ACC112 (cell line): ENCODE measurements around the gene TSR1.

ENCODE experiments used
- H2AFZ ChIP-seq: fragments of 200-600 bp; sonication (generic); one replicate; pipeline ENCODE4 v1.6.0; 2017; ENCODE audit warnings: antibody characterized with exemption, low read length; ENCODE audit not compliant: unreplicated experiment
- H3K27ac ChIP-seq: fragments of 200-600 bp; sonication (generic); 2 replicates; pipeline ENCODE4 v1.5.1; 2014; ENCODE audit warnings: low read depth, mild to moderate bottlenecking, antibody characterized with exemption, low read length, moderate library complexity
- H3K27me3 ChIP-seq: fragments of 200-600 bp; sonication (generic); 2 replicates; pipeline ENCODE4 v1.6.1; 2014; ENCODE audit warnings: mild to moderate bottlenecking, antibody characterized with exemption, low read length, moderate library complexity, mixed read lengths; ENCODE audit not compliant: insufficient read depth
- H3K36me3 ChIP-seq: fragments of 200-600 bp; sonication (generic); 2 replicates; pipeline ENCODE4 v1.6.1; 2016; ENCODE audit warnings: mild to moderate bottlenecking, antibody characterized with exemption, low read length, moderate library complexity, mixed read lengths; ENCODE audit not compliant: insufficient read depth
- H3K4me1 ChIP-seq: fragments of 200-600 bp; sonication (generic); one replicate; pipeline ENCODE4 v1.6.1; 2016; ENCODE audit warnings: low read length, mixed read lengths; ENCODE audit not compliant: insufficient read depth, unreplicated experiment, control insufficient read depth
- H3K4me3 ChIP-seq: fragments of 200-600 bp; sonication (generic); 2 replicates; pipeline ENCODE4 v1.5.1; 2014; ENCODE audit warnings: mild to moderate bottlenecking, low read depth, low read length
- H3K79me2 ChIP-seq: fragments of 200-600 bp; sonication (generic); one replicate; pipeline ENCODE4 v1.6.0; 2016; ENCODE audit warnings: low read length; ENCODE audit not compliant: control insufficient read depth, unreplicated experiment, insufficient read depth

The TSR1 gene

DNA sequence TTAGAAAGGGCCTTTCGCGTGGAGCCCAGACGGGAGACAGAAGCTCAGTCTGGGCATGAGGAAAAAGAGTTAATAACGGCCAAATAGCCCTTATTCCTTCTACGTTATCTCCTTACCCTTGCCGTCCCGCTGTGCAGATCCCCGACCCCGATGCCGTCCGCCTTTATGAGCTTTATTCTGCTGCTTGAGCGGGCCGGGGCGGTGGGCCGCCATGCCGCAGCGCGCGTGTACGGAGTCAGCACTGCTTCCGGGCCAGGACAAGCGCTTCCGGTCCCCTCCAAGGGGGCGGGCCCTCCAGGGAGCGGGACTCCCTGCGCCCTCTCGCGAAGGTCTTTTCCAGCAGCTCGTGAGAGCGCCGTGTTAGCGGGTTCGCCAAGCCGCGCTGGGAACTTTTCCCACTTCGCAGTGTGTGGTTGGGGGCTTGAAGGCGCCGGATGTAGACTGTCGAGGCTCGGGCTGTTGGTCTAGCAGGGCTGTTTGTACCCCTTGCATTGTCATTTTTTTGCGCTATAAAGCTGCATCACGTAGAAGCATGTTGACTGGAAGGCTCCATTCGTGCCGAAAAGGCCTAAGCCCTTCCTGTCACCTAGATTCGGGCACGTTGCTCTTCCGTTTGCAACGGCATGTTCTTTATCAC lies at the start of gene TSR1:
Gene TSR1 (minus strand): TSS at position 243 of the 637 bp plus-strand sequence. CDS start 30 bp downstream, at position 213.
- Histone ChIP-seq H2AFZ (peak within 1 kb of the TSS; percentile 99), H3K4me3 (peak within 1 kb of the TSS; percentile 90), H3K4me1 (peaks cover 19% of the 10 kb centered on the region), H3K36me3 (peaks cover 35% of the 10 kb centered on the region), H3K79me2 (peaks cover 49% of the 10 kb centered on the region), H3K27ac (peak within 1 kb of the TSS; percentile 53), H3K27me3 (no peaks in the 10 kb centered on the region)

DNA sequence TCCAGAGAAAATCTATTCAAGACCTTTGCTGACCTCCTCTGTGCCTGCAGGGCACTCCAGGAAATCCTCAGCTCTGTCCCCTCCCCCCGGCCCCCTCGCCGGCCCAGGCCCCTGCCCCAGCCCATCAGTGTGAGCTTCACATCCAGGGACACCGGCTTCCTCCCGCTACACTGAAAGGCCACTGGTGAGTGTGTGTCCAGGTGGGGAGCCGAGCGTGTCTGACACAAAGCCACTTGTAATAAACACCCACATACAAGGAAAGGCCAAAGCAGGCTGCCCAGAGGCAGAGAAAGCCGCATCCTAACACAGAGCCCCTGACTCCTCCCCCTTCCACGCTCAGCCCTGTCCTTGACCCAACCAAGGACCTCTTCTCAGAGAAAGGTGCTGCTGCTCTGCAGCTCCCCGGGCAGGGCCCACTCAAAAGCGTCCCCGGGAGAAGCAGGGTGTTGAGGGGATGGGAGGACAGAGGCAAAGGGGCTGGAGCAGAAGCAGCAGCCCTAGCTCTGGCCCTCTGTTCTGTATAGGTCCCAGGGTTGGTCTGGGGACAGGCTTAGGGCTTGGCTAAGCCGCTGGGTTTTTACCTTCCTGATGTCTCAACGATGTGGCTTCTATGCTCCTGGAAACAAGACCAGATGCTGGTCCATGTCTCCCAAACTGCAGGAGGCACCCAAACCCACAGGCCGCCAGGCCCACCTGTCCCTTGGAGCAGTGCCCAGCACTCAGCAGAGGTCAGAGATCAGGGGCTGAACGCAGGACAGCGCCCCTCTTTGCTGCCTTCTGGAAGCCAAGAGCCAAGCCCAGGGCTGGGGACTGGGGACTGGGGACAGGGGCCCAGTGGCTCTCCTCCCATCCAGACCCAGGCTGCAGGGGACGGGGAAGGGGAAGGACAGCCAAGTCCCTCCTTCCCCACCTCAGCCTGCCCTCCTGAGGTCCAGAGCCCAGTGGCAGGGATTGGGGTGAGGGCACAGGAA lies 49.3 kb upstream of the TSR1 start:
- Histone ChIP-seq H3K27ac (no peak overlapping the region), H3K36me3 (no peaks in the 10 kb centered on the region), H3K4me3 (no peak overlapping the region), H3K4me1 (peaks cover 2% of the 10 kb centered on the region), H3K79me2 (peaks cover 4% of the 10 kb centered on the region), H2AFZ (no peak overlapping the region), H3K27me3 (no peaks in the 10 kb centered on the region)

DNA sequence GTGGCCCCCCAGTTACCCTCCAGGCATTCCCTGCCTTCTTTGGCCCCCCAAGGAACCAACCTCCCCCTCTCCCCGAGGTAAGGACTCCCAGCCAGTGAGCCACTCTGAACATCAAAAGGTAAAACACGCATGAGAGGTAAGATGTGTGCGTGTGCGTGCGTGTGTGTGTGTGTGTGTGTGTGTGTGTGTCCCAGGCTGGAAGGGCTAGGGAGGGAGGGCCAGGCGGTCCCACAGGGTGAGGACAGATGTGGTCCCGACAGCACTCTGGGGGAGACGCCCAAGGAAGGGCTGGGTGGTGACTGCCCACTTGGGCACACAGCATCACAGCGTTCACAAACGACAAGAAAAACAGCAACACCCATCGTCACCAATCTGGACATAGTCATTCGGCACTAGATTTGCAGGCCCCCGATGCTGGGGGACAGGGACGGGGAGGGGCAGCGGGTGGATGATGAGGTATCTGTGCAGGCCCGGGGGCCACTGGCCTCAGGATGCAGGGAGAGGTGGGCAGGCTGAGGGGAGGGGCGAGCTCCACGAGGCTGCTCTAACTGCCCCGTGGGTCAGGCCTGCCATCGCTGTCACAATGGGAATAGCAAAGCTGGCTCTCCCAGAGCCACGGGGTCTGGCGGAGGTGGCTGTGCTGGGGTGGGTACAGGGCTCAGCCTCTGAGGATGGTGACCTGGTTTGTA lies 48.3 kb upstream of the TSR1 start:
- Histone ChIP-seq H2AFZ (no peak overlapping the region), H3K36me3 (no peaks in the 10 kb centered on the region), H3K27me3 (no peaks in the 10 kb centered on the region), H3K27ac (no peak overlapping the region), H3K79me2 (no peaks in the 10 kb centered on the region), H3K4me1 (no peaks in the 10 kb centered on the region), H3K4me3 (no peak overlapping the region)

DNA sequence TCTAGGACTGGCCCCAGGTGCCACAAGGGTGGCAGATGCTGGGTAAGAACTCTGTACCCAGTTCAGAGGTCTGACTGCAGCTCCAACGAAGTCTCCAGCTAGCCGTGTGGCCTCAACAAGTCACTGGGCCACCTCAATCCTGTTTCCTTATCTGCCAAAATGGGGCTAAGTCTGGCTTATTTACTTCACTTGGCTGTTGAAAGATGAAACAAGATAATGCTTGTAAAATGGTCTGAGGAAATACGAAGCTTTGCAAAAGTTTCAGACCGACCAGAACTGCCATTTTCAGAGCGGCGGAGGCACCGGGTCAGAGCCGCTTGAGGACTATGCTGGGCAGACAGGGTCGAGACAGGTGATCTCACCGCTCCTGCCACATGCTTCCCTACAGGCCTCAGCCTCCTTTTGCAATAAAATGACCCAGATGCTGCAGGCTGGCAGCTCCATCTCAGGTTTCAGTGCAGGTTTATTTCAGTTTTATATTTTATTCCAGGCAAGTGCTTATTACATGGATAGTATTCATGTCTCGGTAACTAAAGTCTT lies 47.4 kb upstream of the TSR1 start:
- Histone ChIP-seq H3K36me3 (no peaks in the 10 kb centered on the region), H3K4me1 (no peaks in the 10 kb centered on the region), H3K4me3 (no peak overlapping the region), H3K27ac (no peak overlapping the region), H3K27me3 (no peaks in the 10 kb centered on the region), H3K79me2 (no peaks in the 10 kb centered on the region), H2AFZ (no peak overlapping the region)

DNA sequence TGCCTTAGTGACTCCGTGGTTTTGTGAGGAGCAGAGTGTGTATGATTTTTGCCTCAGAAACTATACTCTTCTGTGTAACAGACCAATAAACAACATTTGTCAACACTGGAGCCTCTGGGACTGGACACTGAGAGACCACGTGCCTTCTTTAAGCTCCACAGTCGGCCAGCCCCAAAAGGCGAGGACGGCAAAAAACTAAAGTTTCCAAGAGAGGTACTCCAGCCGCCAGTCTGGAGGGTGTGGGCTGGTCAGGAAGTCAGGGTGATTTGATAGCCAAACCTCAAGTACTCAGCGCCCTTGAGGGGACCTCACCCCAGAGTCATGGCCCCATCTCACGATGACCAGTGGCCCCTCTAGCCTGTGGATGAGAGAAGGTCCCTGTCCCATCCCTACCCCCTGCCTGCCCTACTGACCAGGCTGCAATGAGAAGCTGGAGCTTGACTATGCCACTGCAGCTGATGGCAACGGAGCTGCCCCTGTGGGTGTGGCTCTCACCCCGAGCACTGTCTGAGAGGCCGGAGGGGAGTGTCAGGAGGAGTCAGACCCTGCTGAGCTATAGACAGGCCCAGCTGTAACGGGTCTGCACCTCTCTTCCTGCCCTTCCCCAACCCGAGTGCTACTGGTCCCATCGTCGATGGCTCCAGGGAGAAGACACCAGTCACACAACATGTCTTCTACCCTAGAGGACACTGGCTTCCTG lies 44.8 kb upstream of the TSR1 start:
- H2AFZ ChIP-seq = no peak overlapping the region
- H3K36me3 ChIP-seq = no peaks in the 10 kb centered on the region
- no peaks in the 10 kb centered on the region for H3K79me2 ChIP-seq
- no peaks in the 10 kb centered on the region for H3K4me1 ChIP-seq
- no peaks in the 10 kb centered on the region for H3K27me3 ChIP-seq
- no peak overlapping the region for H3K27ac ChIP-seq
- H3K4me3 ChIP-seq = no peak overlapping the region

DNA sequence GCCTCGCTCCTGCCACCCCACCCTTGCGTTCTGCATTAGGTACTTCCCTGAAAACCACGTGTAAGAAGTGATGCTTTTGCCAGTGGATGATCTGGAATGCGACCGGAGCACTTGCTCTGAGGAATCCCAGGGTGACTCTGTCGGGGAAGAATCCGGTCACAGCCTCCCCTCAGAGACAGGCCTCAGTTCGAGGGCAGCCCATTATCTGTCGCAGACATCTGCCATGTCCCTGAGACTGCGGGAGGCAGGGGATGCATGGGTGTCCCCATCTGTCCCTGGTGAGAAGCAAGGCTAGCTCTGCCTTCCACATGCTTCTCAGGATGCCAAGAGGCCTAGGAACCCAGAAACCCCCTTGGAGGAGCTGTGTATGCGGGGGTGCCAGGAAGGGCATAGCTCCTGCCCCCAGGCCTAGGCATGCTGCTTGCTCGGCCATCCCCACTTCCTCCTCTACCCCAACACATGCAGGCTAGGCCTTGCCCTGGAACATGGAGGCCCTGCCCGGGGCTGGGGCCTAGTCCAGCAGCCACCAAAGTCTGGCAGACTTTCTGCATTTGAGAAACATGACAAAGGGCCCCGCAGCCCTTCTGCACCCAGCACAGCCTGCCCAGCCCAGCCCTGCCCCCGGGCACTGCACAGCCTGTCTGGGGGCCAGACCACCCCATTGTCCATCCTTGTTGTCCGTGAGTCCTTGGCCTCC lies 44.1 kb upstream of the TSR1 start:
- no peak overlapping the region for H3K4me3 ChIP-seq
- no peaks in the 10 kb centered on the region for H3K27me3 ChIP-seq
- no peaks in the 10 kb centered on the region for H3K79me2 ChIP-seq
- H3K36me3 ChIP-seq = no peaks in the 10 kb centered on the region
- H3K27ac ChIP-seq = no peak overlapping the region
- H2AFZ ChIP-seq = no peak overlapping the region
- H3K4me1 ChIP-seq = no peaks in the 10 kb centered on the region

DNA sequence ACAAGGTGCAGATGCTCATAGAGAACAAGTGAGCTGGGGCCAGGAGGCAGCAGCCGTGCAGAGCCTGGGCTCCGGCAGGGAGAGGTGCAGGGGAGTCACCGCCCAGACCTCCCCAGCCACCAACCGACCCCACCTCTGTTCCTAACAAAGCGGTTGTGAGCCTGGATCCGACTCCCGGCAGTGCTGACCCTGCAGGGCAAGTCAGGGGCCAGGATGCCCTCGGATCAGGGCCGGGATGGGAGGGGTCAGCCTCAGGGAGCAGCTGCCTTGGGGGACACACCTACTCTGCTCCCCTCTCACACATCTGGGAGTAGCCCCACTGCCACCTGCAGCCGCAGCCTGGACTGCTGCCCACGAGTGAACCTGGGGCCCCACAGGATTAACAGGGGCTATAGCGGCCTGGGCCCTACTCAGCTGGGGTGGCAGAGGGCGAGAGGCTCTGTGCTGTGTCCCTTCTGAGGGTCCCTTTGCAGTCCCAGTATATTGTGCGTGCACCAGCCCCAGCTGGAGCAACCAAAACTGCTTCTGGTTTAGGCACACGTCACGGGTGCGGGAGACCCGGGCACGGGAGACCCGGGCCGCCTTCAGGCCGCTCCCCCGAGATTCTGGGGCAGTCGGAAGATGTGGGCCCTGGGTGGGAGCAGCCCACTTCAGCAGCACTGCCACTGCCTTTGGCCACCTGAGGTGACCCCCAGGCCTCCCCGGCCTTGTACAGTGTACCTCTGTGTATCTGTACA lies 43.4 kb upstream of the TSR1 start:
- H3K4me3 ChIP-seq = no peak overlapping the region
- H3K27ac ChIP-seq = no peak overlapping the region

DNA sequence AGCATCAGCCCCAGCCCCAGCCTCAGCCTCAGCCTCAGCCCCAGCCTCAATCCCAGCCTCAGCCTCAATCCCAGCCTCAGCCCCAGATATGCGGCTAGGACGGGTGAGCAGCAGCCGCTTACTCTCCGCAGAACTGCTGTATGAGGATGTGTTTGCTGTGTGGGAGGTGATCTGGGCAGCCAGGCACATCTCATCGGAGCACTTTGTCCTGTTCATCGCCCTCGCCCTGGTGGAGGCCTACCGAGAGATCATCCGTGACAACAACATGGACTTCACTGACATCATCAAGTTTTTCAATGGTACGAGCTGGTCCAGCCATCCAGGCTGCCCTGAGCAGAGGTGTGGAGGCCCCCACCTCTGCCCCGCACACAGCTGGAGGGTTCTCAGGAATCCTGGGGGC lies 42.6 kb upstream of the TSR1 start:
- Histone ChIP-seq H3K27me3 (no peaks in the 10 kb centered on the region), H3K27ac (no peak overlapping the region), H2AFZ (no peak overlapping the region), H3K4me3 (no peak overlapping the region), H3K79me2 (no peaks in the 10 kb centered on the region), H3K36me3 (no peaks in the 10 kb centered on the region), H3K4me1 (no peaks in the 10 kb centered on the region)

More for the DNA sequence above, 43.4 kb upstream of the TSR1 start:
- H3K27me3 ChIP-seq = no peaks in the 10 kb centered on the region
- H3K4me1 ChIP-seq = no peaks in the 10 kb centered on the region
- H3K36me3 ChIP-seq = no peaks in the 10 kb centered on the region
- no peak overlapping the region for H2AFZ ChIP-seq
- no peaks in the 10 kb centered on the region for H3K79me2 ChIP-seq

DNA sequence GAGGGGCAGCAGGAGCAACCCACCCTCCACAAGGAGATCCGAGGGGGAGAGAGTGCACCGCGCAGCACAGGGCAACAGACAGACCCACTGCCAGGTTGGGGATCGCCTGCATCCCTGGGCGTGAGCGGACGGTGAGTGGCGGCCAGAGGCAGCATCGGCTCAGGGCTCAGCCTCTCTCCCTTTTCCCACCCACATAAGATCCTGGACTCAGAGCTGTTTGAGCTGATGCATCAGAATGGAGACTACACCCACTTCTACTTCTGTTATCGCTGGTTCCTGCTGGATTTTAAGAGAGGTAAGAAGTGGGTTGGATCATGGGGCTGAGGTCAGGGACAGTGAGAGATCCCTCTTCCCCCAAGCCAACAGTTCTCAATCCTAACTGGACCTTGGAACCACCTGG lies 41.4 kb upstream of the TSR1 start:
- no peaks in the 10 kb centered on the region for H3K36me3 ChIP-seq
- no peak overlapping the region for H3K27ac ChIP-seq
- no peaks in the 10 kb centered on the region for H3K79me2 ChIP-seq
- H3K4me3 ChIP-seq = no peak overlapping the region
- H2AFZ ChIP-seq = no peak overlapping the region
- no peaks in the 10 kb centered on the region for H3K4me1 ChIP-seq
- H3K27me3 ChIP-seq = no peaks in the 10 kb centered on the region
